ENCODE results near the gene PEG3. TPM values are rescaled to one million over a fixed set of nuclear protein-coding genes. Genes with fewer than 3 reads are reported as not detected.

Gene PEG3
- total RNA-seq, 1 donor from 2014 or later, result not detected

GRCh38 chr19:56811480-56811879 is 29.0 kb downstream of the PEG3 start:
- Mint-ChIP-seq H3K4me3 (no peak overlapping the region), H3K4me1 (ENCODE audit: unreplicated experiment) (no peaks in the 10 kb centered on the region), H3K9me3 (peaks cover 17% of the 10 kb centered on the region), H3K27ac (no peak overlapping the region), H3K36me3 (no peaks in the 10 kb centered on the region), H3K27me3 (no peaks in the 10 kb centered on the region)
- TF ChIP-seq, protein P1, sequence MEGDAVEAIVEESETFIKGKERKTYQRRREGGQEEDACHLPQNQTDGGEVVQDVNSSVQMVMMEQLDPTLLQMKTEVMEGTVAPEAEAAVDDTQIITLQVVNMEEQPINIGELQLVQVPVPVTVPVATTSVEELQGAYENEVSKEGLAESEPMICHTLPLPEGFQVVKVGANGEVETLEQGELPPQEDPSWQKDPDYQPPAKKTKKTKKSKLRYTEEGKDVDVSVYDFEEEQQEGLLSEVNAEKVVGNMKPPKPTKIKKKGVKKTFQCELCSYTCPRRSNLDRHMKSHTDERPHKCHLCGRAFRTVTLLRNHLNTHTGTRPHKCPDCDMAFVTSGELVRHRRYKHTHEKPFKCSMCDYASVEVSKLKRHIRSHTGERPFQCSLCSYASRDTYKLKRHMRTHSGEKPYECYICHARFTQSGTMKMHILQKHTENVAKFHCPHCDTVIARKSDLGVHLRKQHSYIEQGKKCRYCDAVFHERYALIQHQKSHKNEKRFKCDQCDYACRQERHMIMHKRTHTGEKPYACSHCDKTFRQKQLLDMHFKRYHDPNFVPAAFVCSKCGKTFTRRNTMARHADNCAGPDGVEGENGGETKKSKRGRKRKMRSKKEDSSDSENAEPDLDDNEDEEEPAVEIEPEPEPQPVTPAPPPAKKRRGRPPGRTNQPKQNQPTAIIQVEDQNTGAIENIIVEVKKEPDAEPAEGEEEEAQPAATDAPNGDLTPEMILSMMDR (conservative IDR thresholded peaks at IDR 0.05), result no peak
- DNase-seq (ENCODE audit: extremely low spot score, unreplicated experiment), result no peak

- Mint-ChIP-seq H3K27me3 (no peaks in the 10 kb centered on the region), H3K4me1 (ENCODE audit: unreplicated experiment) (no peaks in the 10 kb centered on the region), H3K36me3 (no peaks in the 10 kb centered on the region), H3K27ac (no peak overlapping the region), H3K4me3 (no peak overlapping the region), H3K9me3 (peaks cover 16% of the 10 kb centered on the region)
- TF ChIP-seq, protein P1 (conservative IDR thresholded peaks at IDR 0.05), result no peak
- DNase-seq (ENCODE audit: extremely low spot score, unreplicated experiment), result no peak
Measured at GRCh38 chr19:56810260-56810659, 30.3 kb downstream of the PEG3 start.

DNA sequence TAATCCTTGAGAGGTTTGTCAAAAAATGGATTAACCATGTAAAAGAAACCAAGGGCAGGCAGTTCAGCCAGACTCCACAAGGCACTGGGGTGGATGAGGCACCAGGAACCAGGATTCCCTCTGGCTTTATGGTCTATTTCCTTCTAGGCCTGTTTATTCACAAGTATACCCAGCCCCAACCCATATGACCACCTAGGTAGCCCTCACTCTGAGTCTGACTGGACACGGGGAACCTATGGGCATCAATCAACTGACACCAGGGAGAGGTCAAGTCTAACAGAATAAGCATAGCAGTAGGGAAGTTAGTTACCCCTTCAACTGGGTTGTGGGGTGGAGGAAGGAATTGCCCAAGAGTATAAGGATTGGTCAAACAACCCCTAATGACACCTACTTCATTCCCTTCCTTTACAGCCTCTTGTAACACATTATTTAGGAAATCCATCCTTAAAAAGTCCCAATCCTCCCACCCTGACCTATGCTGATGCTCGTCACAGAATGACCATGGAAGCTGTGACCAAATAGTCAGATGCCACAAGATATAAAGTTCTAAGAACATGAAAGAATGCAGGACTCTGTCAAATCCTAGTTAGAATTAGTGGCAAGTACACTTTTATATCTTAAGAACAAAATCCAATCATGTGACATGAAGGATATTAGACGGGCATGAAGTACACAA is 31.7 kb downstream of the PEG3 start:
- H3K9me3 Mint-ChIP-seq, result peaks cover 16% of the 10 kb centered on the region
- no peaks in the 10 kb centered on the region for H3K27me3 Mint-ChIP-seq
- TF ChIP-seq, protein P1 (conservative IDR thresholded peaks at IDR 0.05), result no peak
- H3K27ac Mint-ChIP-seq, result no peak overlapping the region
- no peaks in the 10 kb centered on the region for H3K36me3 Mint-ChIP-seq
- no peak for DNase-seq (ENCODE audit: extremely low spot score, unreplicated experiment)
- H3K4me3 Mint-ChIP-seq, result no peak overlapping the region
- no peaks in the 10 kb centered on the region for H3K4me1 Mint-ChIP-seq (ENCODE audit: unreplicated experiment)

DNA sequence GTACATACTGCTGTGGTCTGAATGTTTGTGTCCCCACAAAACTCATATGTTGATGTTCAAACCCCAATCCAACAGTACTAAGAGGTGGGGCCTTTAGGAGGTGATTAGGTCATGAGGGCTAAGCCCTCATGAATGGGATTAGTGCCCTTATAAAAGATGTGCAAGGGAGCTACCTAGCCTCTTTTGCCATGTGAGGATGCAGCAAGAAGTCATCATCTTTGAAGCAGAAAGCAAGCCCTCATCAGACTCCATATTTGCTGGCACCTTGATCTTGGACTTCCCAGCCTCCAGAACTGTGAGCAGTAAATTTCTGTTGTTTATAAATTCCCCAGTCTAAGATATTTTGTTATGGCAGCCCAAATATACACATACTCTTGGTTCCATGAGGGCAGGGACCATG is 33.9 kb downstream of the PEG3 start:
- Mint-ChIP-seq H3K27ac (no peak overlapping the region), H3K9me3 (peaks cover 13% of the 10 kb centered on the region), H3K36me3 (no peaks in the 10 kb centered on the region)

More for the DNA sequence above, 33.9 kb downstream of the PEG3 start:
- Mint-ChIP-seq H3K4me1 (ENCODE audit: unreplicated experiment) (no peaks in the 10 kb centered on the region), H3K27me3 (no peaks in the 10 kb centered on the region), H3K4me3 (no peak overlapping the region)
- DNase-seq (ENCODE audit: extremely low spot score, unreplicated experiment), result no peak
- TF ChIP-seq, protein P1 (conservative IDR thresholded peaks at IDR 0.05), result no peak

Other genes with a start within 250 kb of the PEG3 start
- 10.4 and 15.8 TPM in 2 replicates for gene ZNF71, start 245.4 kb downstream of the PEG3 start, total RNA-seq (ENCODE audit: low replicate concordance)
- 0.43 and 1.1 TPM in 2 replicates for gene SMIM17, start 197.6 kb downstream of the PEG3 start, total RNA-seq (ENCODE audit: low replicate concordance)
- gene ZNF835, start 169.0 kb downstream of the PEG3 start, total RNA-seq (ENCODE audit: low replicate concordance), result 0.12 and 0.74 TPM in 2 replicates
- gene ZIM2, start within 50 bp of the PEG3 start, total RNA-seq (ENCODE audit: low replicate concordance), result not detected in 2 replicates